Measurements from ENCODE around the gene TMEM229B.

GRCh38 chr14:67525389-67525788 lies 36.9 kb upstream of the TMEM229B start:
- TF ChIP-seq CTCF (conservative IDR thresholded peaks at IDR 0.05) (no peak), EZH2 (IDR thresholded peaks at IDR 0.05; ENCODE audit: low read depth) (no peak)
